Measurements from ENCODE around the gene TSPO.

TSPO gene

DNA sequence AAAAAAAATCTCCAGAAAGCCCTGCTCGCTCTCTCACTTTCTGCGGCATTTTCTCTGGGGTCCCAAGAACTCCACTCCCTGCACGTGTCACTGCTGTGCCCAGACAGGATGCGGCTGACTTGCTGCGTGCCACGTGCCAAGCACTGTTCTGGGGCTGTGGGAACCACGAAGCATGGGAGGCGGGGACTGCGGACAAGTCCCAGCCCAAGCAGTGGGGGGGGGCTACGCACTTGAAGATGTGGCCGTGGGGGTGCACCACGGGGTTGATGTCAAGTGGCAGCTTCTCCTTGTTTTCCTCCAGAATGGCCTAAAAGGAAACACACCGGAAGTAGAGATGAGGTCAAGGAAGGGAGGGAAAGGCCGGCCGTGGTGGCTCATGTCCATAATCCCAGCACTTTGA, 24.7 kb downstream of the TSPO start:
- DNase-seq: no peak
- H3K36me3 ChIP-seq: peaks cover 87% of the 10 kb centered on the region
- no peaks in the 10 kb centered on the region for H3K4me1 ChIP-seq
- H3K27me3 ChIP-seq: no peaks in the 10 kb centered on the region
- TF ChIP-seq, protein P1, sequence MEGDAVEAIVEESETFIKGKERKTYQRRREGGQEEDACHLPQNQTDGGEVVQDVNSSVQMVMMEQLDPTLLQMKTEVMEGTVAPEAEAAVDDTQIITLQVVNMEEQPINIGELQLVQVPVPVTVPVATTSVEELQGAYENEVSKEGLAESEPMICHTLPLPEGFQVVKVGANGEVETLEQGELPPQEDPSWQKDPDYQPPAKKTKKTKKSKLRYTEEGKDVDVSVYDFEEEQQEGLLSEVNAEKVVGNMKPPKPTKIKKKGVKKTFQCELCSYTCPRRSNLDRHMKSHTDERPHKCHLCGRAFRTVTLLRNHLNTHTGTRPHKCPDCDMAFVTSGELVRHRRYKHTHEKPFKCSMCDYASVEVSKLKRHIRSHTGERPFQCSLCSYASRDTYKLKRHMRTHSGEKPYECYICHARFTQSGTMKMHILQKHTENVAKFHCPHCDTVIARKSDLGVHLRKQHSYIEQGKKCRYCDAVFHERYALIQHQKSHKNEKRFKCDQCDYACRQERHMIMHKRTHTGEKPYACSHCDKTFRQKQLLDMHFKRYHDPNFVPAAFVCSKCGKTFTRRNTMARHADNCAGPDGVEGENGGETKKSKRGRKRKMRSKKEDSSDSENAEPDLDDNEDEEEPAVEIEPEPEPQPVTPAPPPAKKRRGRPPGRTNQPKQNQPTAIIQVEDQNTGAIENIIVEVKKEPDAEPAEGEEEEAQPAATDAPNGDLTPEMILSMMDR (IDR thresholded peaks at IDR 0.05; ENCODE audit: low read depth, low read length): no peak
- no peaks in the 10 kb centered on the region for H3K9me3 ChIP-seq
- H3K4me3 ChIP-seq (ENCODE audit: low read depth, low read length): no peak overlapping the region

DNA sequence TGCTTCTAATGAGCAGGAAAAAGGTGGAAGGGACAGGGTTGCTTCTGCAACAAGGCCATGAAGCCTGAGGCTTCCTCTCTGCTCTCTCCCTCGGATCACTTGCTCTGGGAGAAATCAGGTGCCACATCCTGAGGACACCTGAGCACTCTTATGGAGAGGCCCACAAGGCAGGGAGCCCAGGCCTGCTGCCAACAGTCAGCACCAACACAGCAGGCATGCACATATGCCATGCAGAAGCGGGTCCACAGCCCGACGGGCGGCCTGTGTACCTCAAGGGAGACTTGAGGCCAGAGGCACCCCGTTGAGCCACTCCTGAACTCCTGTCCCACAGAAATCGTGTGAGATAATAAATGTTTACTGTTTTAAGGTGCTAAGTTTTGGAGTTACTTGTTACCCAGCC, 26.1 kb downstream of the TSPO start:
- H3K36me3 ChIP-seq: peaks cover 86% of the 10 kb centered on the region
- TF ChIP-seq, protein P1 (IDR thresholded peaks at IDR 0.05; ENCODE audit: low read depth, low read length): no peak

DNA sequence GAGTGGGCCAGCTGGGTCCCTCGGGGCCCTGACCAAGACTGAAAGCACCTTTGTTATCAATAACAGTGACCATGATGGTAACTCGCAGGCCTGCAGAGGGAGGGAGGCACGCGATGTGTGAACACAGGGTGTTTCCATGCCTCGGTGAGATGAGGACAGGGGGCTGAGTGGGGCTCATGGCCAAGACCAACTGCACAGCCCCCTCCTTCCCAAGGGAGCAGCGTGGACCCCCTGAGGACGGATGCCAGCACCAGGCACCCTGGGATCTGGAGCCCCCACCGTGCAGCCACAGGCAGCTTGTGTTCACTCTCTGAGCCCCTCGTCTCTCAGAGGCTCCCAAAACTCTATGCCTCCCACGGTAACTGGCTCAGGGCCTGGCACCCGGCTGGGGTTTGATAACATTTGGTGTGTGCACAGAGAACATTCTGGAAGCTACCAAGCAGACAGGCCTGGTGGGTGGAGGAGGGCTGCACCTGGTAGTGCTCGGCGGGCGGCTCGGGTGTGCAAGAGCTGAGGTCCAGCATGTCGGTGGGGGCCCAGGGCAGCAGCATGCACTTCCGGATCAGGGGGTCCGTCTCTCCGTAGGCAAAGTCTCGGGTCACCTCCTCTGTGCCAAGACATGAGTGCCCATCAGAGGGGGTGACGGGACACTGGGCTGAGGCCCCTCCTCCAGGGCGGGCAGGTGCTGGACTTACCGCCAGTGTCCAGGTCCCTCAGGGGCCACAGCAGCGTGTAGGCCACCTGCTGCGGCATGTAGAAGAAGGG, 28.0 kb downstream of the TSPO start:
- Histone ChIP-seq H3K4me3 (ENCODE audit: low read depth, low read length) (no peak overlapping the region), H3K4me1 (no peaks in the 10 kb centered on the region; the same call in 1 of the 2 replicates), H3K36me3 (peaks cover 86% of the 10 kb centered on the region), H3K27me3 (no peaks in the 10 kb centered on the region), H3K9me3 (no peaks in the 10 kb centered on the region)
- no peak for DNase-seq
- TF ChIP-seq, protein P1 (IDR thresholded peaks at IDR 0.05; ENCODE audit: low read depth, low read length): no peak

More for the DNA sequence above, 26.1 kb downstream of the TSPO start:
- Histone ChIP-seq H3K9me3 (no peaks in the 10 kb centered on the region), H3K27me3 (no peaks in the 10 kb centered on the region), H3K4me3 (ENCODE audit: low read depth, low read length) (no peak overlapping the region), H3K4me1 (no peaks in the 10 kb centered on the region)
- DNase-seq: no peak

DNA sequence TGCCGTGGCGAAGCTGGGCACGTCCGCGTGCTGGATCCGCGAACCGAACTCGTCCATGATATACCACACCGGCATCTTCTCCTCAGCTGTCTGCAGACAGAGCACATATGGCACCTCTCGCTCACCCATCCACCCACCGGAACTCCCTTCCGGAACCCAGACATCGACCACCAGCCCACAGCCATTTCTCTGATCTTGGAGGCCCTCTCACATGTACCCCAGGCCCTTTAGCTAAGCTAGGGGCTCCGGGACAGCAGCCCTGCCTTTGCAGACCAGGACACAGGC, 28.5 kb downstream of the TSPO start:
- TF ChIP-seq, protein P1 (IDR thresholded peaks at IDR 0.05; ENCODE audit: low read depth, low read length): no peak
- Histone ChIP-seq H3K4me1 (peaks cover 3% of the 10 kb centered on the region; the same call in 1 of the 2 replicates), H3K4me3 (ENCODE audit: low read depth, low read length) (no peak overlapping the region), H3K9me3 (no peaks in the 10 kb centered on the region), H3K36me3 (peaks cover 86% of the 10 kb centered on the region), H3K27me3 (no peaks in the 10 kb centered on the region)
- no peak for DNase-seq

DNA sequence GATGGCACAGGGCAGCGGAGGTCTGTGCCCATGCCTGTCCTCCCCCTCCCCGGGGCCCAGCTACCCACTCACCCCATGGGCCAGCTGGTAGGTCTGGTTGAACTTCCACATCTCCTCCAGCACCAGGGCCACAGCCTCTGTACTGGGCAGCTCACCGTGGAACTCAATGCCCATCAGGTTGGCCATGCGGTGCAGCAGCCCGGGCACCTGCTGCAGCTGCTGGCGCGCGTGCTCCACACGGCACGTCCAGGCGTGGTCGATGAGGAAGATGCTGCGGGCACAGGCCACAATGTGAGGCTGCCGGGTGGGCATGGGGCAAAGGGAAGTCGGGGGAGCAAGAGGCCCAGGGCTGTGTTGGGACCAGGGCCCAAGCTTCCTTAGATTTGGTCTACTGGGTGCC, 29.3 kb downstream of the TSPO start:
- no peak overlapping the region for H3K4me3 ChIP-seq (ENCODE audit: low read depth, low read length)
- H3K4me1 ChIP-seq: peaks cover 3% of the 10 kb centered on the region; the same call in 1 of the 2 replicates
- no peak for DNase-seq
- peaks cover 78% of the 10 kb centered on the region for H3K36me3 ChIP-seq
- TF ChIP-seq, protein P1 (IDR thresholded peaks at IDR 0.05; ENCODE audit: low read depth, low read length): no peak
- no peaks in the 10 kb centered on the region for H3K9me3 ChIP-seq
- no peaks in the 10 kb centered on the region for H3K27me3 ChIP-seq

DNA sequence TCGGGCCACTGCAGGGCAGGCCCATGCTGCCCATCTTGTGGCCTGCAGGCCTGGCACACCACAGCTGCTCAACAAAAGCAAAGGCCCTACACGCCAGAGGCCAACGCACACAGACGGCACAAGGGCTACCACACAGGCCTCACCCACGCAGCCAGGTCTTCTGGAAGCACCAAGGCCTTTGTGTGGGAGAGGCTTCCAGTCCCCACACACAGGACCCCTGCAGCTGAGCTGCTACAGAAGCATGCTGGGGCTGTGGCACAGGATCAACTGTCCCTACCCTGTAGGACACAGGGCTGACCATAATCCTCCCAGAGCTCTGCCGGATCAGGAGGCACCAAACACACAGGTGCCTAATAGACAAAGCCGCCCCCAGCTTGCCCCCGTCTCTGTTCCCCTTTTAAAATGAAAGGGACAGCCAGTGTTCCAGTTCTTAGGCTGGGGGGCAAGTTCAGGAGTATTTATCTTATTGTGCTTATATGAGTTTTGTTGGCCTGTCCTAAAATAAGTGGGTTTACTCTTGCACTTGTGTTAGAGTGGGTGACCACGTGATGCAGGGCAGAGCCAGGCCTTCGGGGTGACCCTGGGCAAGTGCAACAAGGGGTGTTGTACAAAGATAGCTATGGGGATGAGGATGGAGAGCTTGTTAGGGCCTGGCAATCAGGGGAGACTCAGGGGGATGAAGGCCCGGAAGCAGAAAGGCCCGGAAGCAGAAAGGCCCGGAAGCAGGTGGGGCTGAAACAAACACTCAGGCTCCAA, 30.1 kb downstream of the TSPO start:
- Histone ChIP-seq H3K4me3 (ENCODE audit: low read depth, low read length) (no peak overlapping the region), H3K36me3 (peaks cover 71% of the 10 kb centered on the region), H3K4me1 (peaks cover 3% of the 10 kb centered on the region; the same call in 1 of the 2 replicates), H3K9me3 (no peaks in the 10 kb centered on the region), H3K27me3 (no peaks in the 10 kb centered on the region)
- TF ChIP-seq, protein P1 (IDR thresholded peaks at IDR 0.05; ENCODE audit: low read depth, low read length): no peak
- DNase-seq: no peak
